Heart right ventricle (tissue), 16 donors: Measurements from ENCODE around the gene GMEB2. TPM values are rescaled to one million over a fixed set of nuclear protein-coding genes. Genes with fewer than 3 reads are reported as not detected.
A peak's percentile ranks its signal among the peaks of the same experiment; 100 is the strongest.
"Not testable (repeated sequence)": the region's sequence is repeated elsewhere in the genome, so short reads cannot be mapped to it uniquely, and the experiment has no call there.

Source experiments
- ATAC-seq, 8 donors: fragments of 200-7000 bp; cut with Tn5 transposase; one replicate each; pipeline ENCODE4 v1.9.1; 2020; ENCODE audit warnings: mild to moderate bottlenecking in 8 of 8, moderate library complexity in 8 of 8, moderate number of reproducible peaks in 1 of 8
- DNase-seq, 2 donors: peaks; one replicate each; pipeline ENCODE4 v3.0.0-alpha.2; 2020
- H3K27ac ChIP-seq, 10 donors: fragments of 200-600 bp; sonication (generic) in 2 of 10; one replicate each; pipeline versions ENCODE4 v1.5.0 to v1.8.0; 2020 to 2022; ENCODE audit warnings: mild to moderate bottlenecking in 3 of 10
- H3K27me3 ChIP-seq, 7 donors: fragments of 200-600 bp; one replicate each; pipeline ENCODE4 v1.8.0; 2021 to 2022; ENCODE audit warnings: mild to moderate bottlenecking in 2 of 7
- H3K36me3 ChIP-seq, 9 donors: fragments of 200-600 bp; sonication (generic) in 1 of 9; one replicate each; pipeline versions ENCODE4 v1.5.0 to v1.8.0; 2020 to 2022; ENCODE audit warnings: mild to moderate bottlenecking in 2 of 9
- H3K4me1 ChIP-seq, 9 donors: fragments of 200-600 bp; sonication (generic) in 1 of 9; one replicate each; pipeline versions ENCODE4 v1.5.0 to v1.8.0; 2020 to 2022; ENCODE audit warnings: mild to moderate bottlenecking in 4 of 9
- H3K4me3 ChIP-seq, 10 donors: fragments of 200-600 bp; sonication (generic) in 2 of 10; one replicate each; pipeline versions ENCODE4 v1.5.0 to v1.8.0; 2020 to 2022; ENCODE audit warnings: mild to moderate bottlenecking in 7 of 10, moderate library complexity in 2 of 10
- H3K9me3 ChIP-seq, 11 donors: fragments of 200-600 bp in 10 of 11; sonication (generic) in 2 of 11; one replicate each; pipeline versions ENCODE4 v1.5.0 to v1.8.0; 2013 to 2022; ENCODE audit warnings: mild to moderate bottlenecking in 2 of 11, control low read depth in 1 of 11, moderate library complexity in 1 of 11
- WGBS, 2 donors: extraction: QIAGEN DNeasy Blood & Tissue Kit; methylation state at CpG; one replicate each; pipeline ENCODE4 v1.1.7; 2013; ENCODE audit warnings: inconsistent platforms in 1 of 2; 5-methylcytosine and 5-hydroxymethylcytosine counted together
- intact Hi-C, 10 donors: fragments of 100-400 bp; cut with DNase I; formaldehyde crosslinking; loops; one replicate each; pipeline versions ENCODE4 v1.11.1 to v1.14.2; 2022
- polyA plus RNA-seq, 2 donors: library from polyadenylated mRNA; stranded (reverse); fragments of 200-250 nt; gene quantifications; one replicate each; pipeline ENCODE4 v1.2.3, GENCODE V29; 2013
- total RNA-seq, 10 donors: library from RNA; stranded (reverse); fragmentation: NEBNext Ultra II Directional in 3 of 10; extraction: Animal tissue kit (Norgen Biotek cat#: 25700) in 3 of 10; gene quantifications; one replicate each; pipeline versions ENCODE4 v1.2.1 to v1.2.4, GENCODE V29; 2021 to 2023
- TF ChIP-seq, protein P1 (sequence below), 9 donors: fragments of 200-600 bp; sonication (generic) in 2 of 9; IDR thresholded peaks; one replicate each; pipeline versions ENCODE4 v1.5.0 to v1.8.0; 2021 to 2022; ENCODE audit warnings: antibody characterized with exemption in 9 of 9, mild to moderate bottlenecking in 5 of 9, moderate library complexity in 1 of 9
- donor health status: Arrhythmogenic right ventricular cardiomyopathy.
- donor health status: ischemic (EF 13 %, LVEDD 7.1; RV severe dilation, severe dysfunction).
- donor health status: healthy with polysubstance abuse.
- donor health status: DM: no; HTN: yes; CAD: no.
- donor health status: DM: no; HTN: no; CAD: no.
- donor health status: ischemic (EF 25% LVEDD 6.9; RV normal size, moderate dysfunction).
- donor health status: ischemic (EF 25% LVEDD 5.7; RV mildly dilated, moderate dysfunction).
- donor health status: healthy.
- donor health status: DM: yes; HTN: yes; CAD: no.
- donor health status: Ischemic cardiomyopathy.
- donor health status: ischemic (EF 35%, LVEDD 5.7; RV mildly dilated, moderate dysfunction).
- donor health status: nonischemic (EF 11% LVEDD 7.7; RV severe dilation, severe dysfunction).
- donor health status: DM: yes; HTN: yes; CAD: no.
- donor health status: PGD.
- donor health status: ischemic (EF 29% LVEDD 5.4; RV normal size, mild dysfunction).
- donor health status: nonischemic (EF 23%, LVEDD 6.1; RV moderate dilation, normal function).

Gene GMEB2
- total and polyA plus RNA-seq, 12 donors = 4.9 to 8.2 (median 5.9) TPM

- intact Hi-C loops = loop anchor here in 1 of 10 donors (10.0 kb wide), 1 partner anchor 419 kb away; no protein-coding TSS in a partner anchor
- no peaks in the 10 kb centered on the region for H3K27me3 ChIP-seq
- peak overlapping the region in 2 of 10 donors; percentile 29 to 87 for H3K27ac ChIP-seq
- 86% methylated on average over 15 of the region's 15 CpGs for WGBS, 2 donors
- peaks cover 0 to 72% (median 14%) of the 10 kb centered on the region in 9 donors for H3K4me1 ChIP-seq
- no peaks in the 10 kb centered on the region for H3K9me3 ChIP-seq
- TF ChIP-seq, protein P1, sequence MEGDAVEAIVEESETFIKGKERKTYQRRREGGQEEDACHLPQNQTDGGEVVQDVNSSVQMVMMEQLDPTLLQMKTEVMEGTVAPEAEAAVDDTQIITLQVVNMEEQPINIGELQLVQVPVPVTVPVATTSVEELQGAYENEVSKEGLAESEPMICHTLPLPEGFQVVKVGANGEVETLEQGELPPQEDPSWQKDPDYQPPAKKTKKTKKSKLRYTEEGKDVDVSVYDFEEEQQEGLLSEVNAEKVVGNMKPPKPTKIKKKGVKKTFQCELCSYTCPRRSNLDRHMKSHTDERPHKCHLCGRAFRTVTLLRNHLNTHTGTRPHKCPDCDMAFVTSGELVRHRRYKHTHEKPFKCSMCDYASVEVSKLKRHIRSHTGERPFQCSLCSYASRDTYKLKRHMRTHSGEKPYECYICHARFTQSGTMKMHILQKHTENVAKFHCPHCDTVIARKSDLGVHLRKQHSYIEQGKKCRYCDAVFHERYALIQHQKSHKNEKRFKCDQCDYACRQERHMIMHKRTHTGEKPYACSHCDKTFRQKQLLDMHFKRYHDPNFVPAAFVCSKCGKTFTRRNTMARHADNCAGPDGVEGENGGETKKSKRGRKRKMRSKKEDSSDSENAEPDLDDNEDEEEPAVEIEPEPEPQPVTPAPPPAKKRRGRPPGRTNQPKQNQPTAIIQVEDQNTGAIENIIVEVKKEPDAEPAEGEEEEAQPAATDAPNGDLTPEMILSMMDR (IDR thresholded peaks at IDR 0.05) = no peak
- no peak for DNase-seq
- peak in 1 of 8 donors; percentile 31 for ATAC-seq
- no peaks in the 10 kb centered on the region for H3K36me3 ChIP-seq
- no peak overlapping the region for H3K4me3 ChIP-seq
Measured at GRCh38 chr20:63635431-63636141, 8.7 kb upstream of the GMEB2 start.

DNA sequence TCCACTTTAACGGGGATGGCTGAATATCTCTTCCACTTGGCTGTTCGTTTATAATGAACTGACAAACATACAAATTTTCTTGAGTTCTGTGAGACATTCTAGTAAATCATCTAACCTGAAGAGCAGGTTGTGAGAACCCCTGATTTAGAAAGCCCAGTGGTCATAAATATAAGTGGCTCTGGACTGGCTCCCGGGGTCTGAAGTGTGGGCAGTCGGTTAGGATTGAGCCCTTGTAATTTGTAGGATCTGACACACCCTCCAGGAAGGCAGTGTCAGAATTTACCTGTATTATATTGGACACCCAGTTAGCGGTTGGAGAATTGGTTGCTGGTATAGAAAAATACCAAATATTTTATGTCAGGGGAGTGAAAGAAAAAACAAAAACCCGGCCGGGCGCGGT lies 6.8 kb upstream of the GMEB2 start:
- H3K4me1 ChIP-seq = peaks cover 0 to 63% (median 11%) of the 10 kb centered on the region in 9 donors
- peak overlapping the region in 1 of 10 donors; percentile 65 for H3K27ac ChIP-seq
- whole genome bisulfite sequencing, 2 donors = 86 to 89% methylated on average over 9 of the region's 9 CpGs
- DNase-seq = no peak
- intact Hi-C loops = loop anchor here in 1 of 10 donors (10.0 kb wide), 1 partner anchor 421 kb away; no protein-coding TSS in a partner anchor
- no peak overlapping the region for H3K4me3 ChIP-seq
- no peaks in the 10 kb centered on the region for H3K27me3 ChIP-seq
- no peaks in the 10 kb centered on the region for H3K36me3 ChIP-seq
- H3K9me3 ChIP-seq = no peaks in the 10 kb centered on the region
- TF ChIP-seq, protein P1 (IDR thresholded peaks at IDR 0.05) = no peak
- ATAC-seq = no peak

DNA sequence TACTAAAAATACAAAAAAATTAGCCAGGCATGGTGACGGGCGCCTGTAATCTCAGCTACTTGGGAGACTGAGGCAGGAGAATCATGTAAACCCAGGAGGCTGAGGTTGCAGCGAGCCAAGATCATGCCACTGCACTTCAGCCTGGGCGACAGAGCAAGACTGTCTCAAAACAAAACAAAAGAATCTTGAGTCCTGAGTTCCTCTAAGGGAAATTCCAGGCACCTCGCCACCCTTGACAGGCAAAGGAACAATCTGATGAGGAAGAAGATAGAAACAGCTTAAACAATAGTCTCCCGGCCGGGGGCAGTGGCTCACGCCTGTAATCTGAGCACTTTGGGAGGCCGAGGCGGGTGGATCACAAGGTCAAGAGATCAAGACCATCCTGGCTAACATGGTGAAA lies 4.5 kb upstream of the GMEB2 start:
- H3K4me3 ChIP-seq, H3K27me3 ChIP-seq, DNase-seq, H3K9me3 ChIP-seq, H3K36me3 ChIP-seq: not testable (repeated sequence)
- Histone ChIP-seq H3K4me1 (peaks cover 0 to 55% (median 15%) of the 10 kb centered on the region in 9 donors), H3K27ac (peak overlapping the region in 9 of 10 donors; percentile 10 to 70 (median 58))
- ATAC-seq = peak in 1 of 8 donors; percentile 20
- WGBS, 2 donors = 47 to 64% methylated on average over 10 of the region's 10 CpGs
- intact Hi-C loops = loop anchor here in 1 of 10 donors (10.0 kb wide), 1 partner anchor 423 kb away; no protein-coding TSS in a partner anchor

DNA sequence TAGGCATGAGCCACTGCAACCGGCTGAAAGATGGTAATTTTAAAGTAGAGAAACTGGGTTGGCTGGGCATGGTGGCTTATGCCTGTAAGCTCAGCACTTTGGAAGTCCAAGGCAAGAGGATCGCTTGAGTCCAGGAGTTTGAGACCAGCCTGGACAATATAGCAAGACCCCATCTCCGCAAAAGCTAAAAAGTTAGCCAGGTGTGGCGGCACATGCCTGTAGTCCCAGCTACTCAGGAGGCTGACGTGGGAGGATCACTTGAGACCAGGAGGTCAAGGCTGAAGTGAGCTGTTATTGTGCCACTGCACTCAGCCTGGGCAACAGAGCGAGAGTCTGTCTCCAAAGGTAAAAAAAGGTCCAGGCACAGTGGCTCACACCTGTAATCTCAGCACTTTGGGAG lies 4.1 kb upstream of the GMEB2 start:
- intact Hi-C loops = loop anchor here in 1 of 10 donors (10.0 kb wide), 1 partner anchor 424 kb away; no protein-coding TSS in a partner anchor

GRCh38 chr20:63628246-63628975 lies 1.5 kb upstream of the GMEB2 start:
- intact Hi-C loops = loop anchor here in 5 of 10 donors (5.0 to 10.0 kb wide), 3 partner anchors 54 to 236 kb away; partner anchors contain the start of genes ABHD16B (in 2 of the 5), HELZ2 (in 2 of the 5) and TPD52L2 (in 2 of the 5)
- Histone ChIP-seq H3K4me1 (peaks cover 0 to 38% (median 24%) of the 10 kb centered on the region in 9 donors), H3K27ac (peak overlapping the region in 9 of 10 donors; percentile 65 to 99 (median 97)), H3K4me3 (peak overlapping the region; percentile 65 to 99 (median 92)), H3K36me3 (no peaks in the 10 kb centered on the region), H3K9me3 (no peaks in the 10 kb centered on the region), H3K27me3 (no peaks in the 10 kb centered on the region)
- 27 to 28% methylated on average over 22 of the region's 22 CpGs for WGBS, 2 donors
- TF ChIP-seq, protein P1 (IDR thresholded peaks at IDR 0.05) = no peak
- DNase-seq (peak; percentile 54 to 75), ATAC-seq (peak; percentile 41 to 78 (median 67))

More for the DNA sequence above, 4.1 kb upstream of the GMEB2 start:
- not testable (repeated sequence) for H3K4me3 ChIP-seq, ATAC-seq, H3K9me3 ChIP-seq, DNase-seq, H3K36me3 ChIP-seq, H3K27me3 ChIP-seq
- Histone ChIP-seq H3K27ac (peak overlapping the region in 9 of 10 donors; percentile 10 to 70 (median 58)), H3K4me1 (peaks cover 0 to 51% (median 16%) of the 10 kb centered on the region in 9 donors)
- WGBS, 2 donors = 95% methylated on average over 6 of the region's 6 CpGs
